B cell (primary cell): ENCODE results near the gene VEGFA. TPM values are rescaled to one million over a fixed set of nuclear protein-coding genes. Genes with fewer than 3 reads are reported as not detected.

ENCODE experiments used
- ATAC-seq: fragments of 200-7000 bp; cut with Tn5 transposase; one replicate; pipeline ENCODE4 v1.10.0; 2021; ENCODE audit warnings: low read depth, mild to moderate bottlenecking, moderate number of reproducible peaks, moderate library complexity
- CTCF ChIA-PET: fragments of 350-600 bp; sonication (Branson Sonifier 250); formaldehyde crosslinking; loops from one replicate; lab custom pipeline; 2021; ENCODE audit warnings: antibody characterized with exemption, inconsistent platforms; lab: Charles Lee
- POLR2A ChIA-PET: fragments of 350-600 bp; sonication (Branson Sonifier 250); formaldehyde crosslinking; loops from one replicate; lab custom pipeline; 2021; ENCODE audit warnings: antibody characterized with exemption; lab: Charles Lee
- DNase-seq: peaks from one replicate; pipeline ENCODE4 v3.0.0; 2013
- H2AFZ ChIP-seq: 2 replicates; pipeline ENCODE4 v1.6.1; 2012; ENCODE audit warnings: mild to moderate bottlenecking, low read depth, low read length; ENCODE audit not compliant: insufficient read depth, poor library complexity, severe bottlenecking
- H3K27ac ChIP-seq, 2 donors: 1 replicate in 1 of 2; 2 replicates in 1 of 2; pipeline ENCODE4 v1.5.1; 2012 to 2013; ENCODE audit warnings: low read length in 2 of 2, mild to moderate bottlenecking in 2 of 2, moderate library complexity in 1 of 2
- H3K27me3 ChIP-seq, 4 experiments: fragments of 200-600 bp in 1 of 4; sonication (generic) in 1 of 4; replicated peaks in 1 of 4; 1 replicate in 2 of 4; 2 replicates in 2 of 4; pipeline versions ENCODE4 v1.6.1 to v1.7.0; 2013 to 2016; ENCODE audit warnings: low read length in 3 of 4, mild to moderate bottlenecking in 2 of 4, mixed read lengths in 1 of 4, moderate library complexity in 1 of 4; ENCODE audit not compliant: insufficient read depth in 4 of 4, control insufficient read depth in 3 of 4; ENCODE audit errors: control extremely low read depth in 1 of 4
- H3K36me3 ChIP-seq, 2 experiments: replicated peaks in 1 of 2; 1 replicate in 1 of 2; 2 replicates in 1 of 2; pipeline versions ENCODE4 v1.6.1 to v1.7.1; 2013; ENCODE audit warnings: low read length in 1 of 2; ENCODE audit not compliant: insufficient read depth in 2 of 2, control insufficient read depth in 1 of 2; ENCODE audit errors: control extremely low read depth in 1 of 2, extremely low read depth in 1 of 2
- H3K4me1 ChIP-seq, 2 donors: fragments of 200-600 bp in 1 of 2; sonication (generic) in 1 of 2; 1 replicate in 1 of 2; 2 replicates in 1 of 2; pipeline versions ENCODE4 v1.5.1 to v1.6.1; 2013 to 2017; ENCODE audit warnings: low read length in 2 of 2; ENCODE audit not compliant: control insufficient read depth in 2 of 2, insufficient read depth in 2 of 2
- H3K4me2 ChIP-seq: replicated peaks from 2 replicates; pipeline ENCODE3; 2012; ENCODE audit warnings: mild to moderate bottlenecking, low read depth, low read length; ENCODE audit not compliant: poor library complexity, severe bottlenecking
- H3K4me3 ChIP-seq, 5 experiments: fragments of 200-600 bp in 1 of 5; sonication (generic) in 1 of 5; 1 replicate in 3 of 5; 2 replicates in 2 of 5; pipeline versions ENCODE4 v1.5.1 to v1.7.0; 2011 to 2016; ENCODE audit warnings: low read length in 4 of 5, mild to moderate bottlenecking in 4 of 5, low read depth in 2 of 5, control low read depth in 1 of 5, moderate library complexity in 1 of 5; ENCODE audit not compliant: insufficient read depth in 1 of 5; ENCODE audit errors: control extremely low read depth in 1 of 5, extremely low read depth in 1 of 5
- H3K79me2 ChIP-seq: fragments of 200-600 bp; sonication (generic); one replicate; pipeline ENCODE4 v1.6.0; 2016; ENCODE audit warnings: low read length; ENCODE audit not compliant: control insufficient read depth, insufficient read depth
- H3K9ac ChIP-seq: fragments of 200-600 bp; sonication (generic); 2 replicates; pipeline ENCODE4 v1.6.1; 2017; ENCODE audit warnings: mild to moderate bottlenecking, low read length, moderate library complexity
- H3K9me3 ChIP-seq, 3 donors: one replicate each; pipeline versions ENCODE4 v1.6.1 to v1.7.1; 2013; ENCODE audit warnings: low read length in 2 of 3; ENCODE audit not compliant: control insufficient read depth in 2 of 3, insufficient read depth in 1 of 3; ENCODE audit errors: control extremely low read depth in 1 of 3
- H4K20me1 ChIP-seq: 2 replicates; pipeline ENCODE4 v1.6.0; 2012; ENCODE audit warnings: mild to moderate bottlenecking, low read length; ENCODE audit not compliant: insufficient read depth, control insufficient read depth, poor library complexity, severe bottlenecking
- H3K27ac Mint-ChIP-seq: one replicate; pipeline ENCODE4 v1.8.0; 2021; ENCODE audit warnings: mixed read lengths
- H3K27me3 Mint-ChIP-seq: one replicate; pipeline ENCODE4 v1.8.0; 2021; ENCODE audit warnings: mixed read lengths
- H3K4me1 Mint-ChIP-seq: one replicate; pipeline ENCODE4 v1.8.0; 2021; ENCODE audit warnings: mixed read lengths
- H3K4me3 Mint-ChIP-seq: one replicate; pipeline ENCODE4 v1.8.0; 2021; ENCODE audit warnings: mixed read lengths
- H3K9me3 Mint-ChIP-seq: one replicate; pipeline ENCODE4 v1.8.0; 2022; ENCODE audit warnings: mixed read lengths; ENCODE audit not compliant: insufficient read depth
- EZH2 ChIP-seq: IDR thresholded peaks from 2 replicates; pipeline ENCODE4 v1.6.1; 2012; ENCODE audit warnings: borderline replicate concordance, low read depth, mild to moderate bottlenecking, moderate library complexity, low read length; ENCODE audit not compliant: insufficient read depth, poor library complexity, severe bottlenecking
- WGBS: methylation state at CpG from one replicate; pipeline ENCODE4 v1.1.5; 2013; ENCODE audit warnings: missing lambda C conversion rate; ENCODE audit not compliant: insufficient coverage; 5-methylcytosine and 5-hydroxymethylcytosine counted together
- intact Hi-C: fragments of 100-400 bp; cut with micrococcal nuclease; formaldehyde crosslinking; loops from one replicate; pipeline ENCODE4 v1.10.0; 2022
- polyA plus RNA-seq: library from polyadenylated mRNA; depleted of rRNA; stranded (reverse); fragments of >200 nt; gene quantifications from 2 replicates; pipeline ENCODE4 v1.2.3, GENCODE V29; 2012
- total RNA-seq, 2 donors: library from RNA; stranded (reverse); fragments of 120-200 nt in 1 of 2; gene quantifications; 1 replicate in 1 of 2; 2 replicates in 1 of 2; pipeline versions ENCODE4 v1.2.3 to v1.2.4, GENCODE V29; 2013 to 2022
- TF ChIP-seq, protein P1 (sequence below): fragments of 200-600 bp; IDR thresholded peaks from one replicate; pipeline ENCODE4 v1.8.0; 2022; ENCODE audit warnings: antibody characterized with exemption, mild to moderate bottlenecking

Gene VEGFA
- total and polyA plus RNA-seq, 2 donors (not counting 1 experiment from before 2014, with no cell fraction given), result 3.9 to 6.4 TPM

- Mint-ChIP-seq H3K4me3 (no peak overlapping the region), H3K4me1 (peaks cover 20% of the 10 kb centered on the region), H3K27me3 (peaks cover 4% of the 10 kb centered on the region), H3K9me3 (no peaks in the 10 kb centered on the region), H3K27ac (no peak overlapping the region)
- no peaks in the 10 kb centered on the region for H3K79me2 ChIP-seq
- 94% methylated on average over 11 of the region's 11 CpGs for WGBS
- H3K9me3 ChIP-seq, result no peaks in the 10 kb centered on the region
- no peak for DNase-seq
- no peak overlapping the region for H3K4me2 ChIP-seq
- ChIA-PET CTCF (no interaction called here), POLR2A (no interaction called here)
- no peak overlapping the region for H3K27ac ChIP-seq
- no peak overlapping the region for H3K9ac ChIP-seq
- H2AFZ ChIP-seq, result no peak overlapping the region
- H3K4me1 ChIP-seq, result peaks cover 11 to 13% of the 10 kb centered on the region in 2 donors
- no peaks in the 10 kb centered on the region for H3K36me3 ChIP-seq
- TF ChIP-seq, protein P1, sequence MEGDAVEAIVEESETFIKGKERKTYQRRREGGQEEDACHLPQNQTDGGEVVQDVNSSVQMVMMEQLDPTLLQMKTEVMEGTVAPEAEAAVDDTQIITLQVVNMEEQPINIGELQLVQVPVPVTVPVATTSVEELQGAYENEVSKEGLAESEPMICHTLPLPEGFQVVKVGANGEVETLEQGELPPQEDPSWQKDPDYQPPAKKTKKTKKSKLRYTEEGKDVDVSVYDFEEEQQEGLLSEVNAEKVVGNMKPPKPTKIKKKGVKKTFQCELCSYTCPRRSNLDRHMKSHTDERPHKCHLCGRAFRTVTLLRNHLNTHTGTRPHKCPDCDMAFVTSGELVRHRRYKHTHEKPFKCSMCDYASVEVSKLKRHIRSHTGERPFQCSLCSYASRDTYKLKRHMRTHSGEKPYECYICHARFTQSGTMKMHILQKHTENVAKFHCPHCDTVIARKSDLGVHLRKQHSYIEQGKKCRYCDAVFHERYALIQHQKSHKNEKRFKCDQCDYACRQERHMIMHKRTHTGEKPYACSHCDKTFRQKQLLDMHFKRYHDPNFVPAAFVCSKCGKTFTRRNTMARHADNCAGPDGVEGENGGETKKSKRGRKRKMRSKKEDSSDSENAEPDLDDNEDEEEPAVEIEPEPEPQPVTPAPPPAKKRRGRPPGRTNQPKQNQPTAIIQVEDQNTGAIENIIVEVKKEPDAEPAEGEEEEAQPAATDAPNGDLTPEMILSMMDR, result no peak
- TF ChIP-seq EZH2, result no peak
- intact Hi-C loops, result no loop called here
- H4K20me1 ChIP-seq, result no peaks in the 10 kb centered on the region
- no peak for ATAC-seq
- no peak overlapping the region for H3K4me3 ChIP-seq
- H3K27me3 ChIP-seq, result peaks cover 0 to 6% (median 1%) of the 10 kb centered on the region in 4 experiments
These were observed 27.9 kb downstream of the VEGFA start for GRCh38 chr6:43797919-43798318.

- no peak overlapping the region for H3K27ac ChIP-seq
- no peak overlapping the region for H3K9ac ChIP-seq
- no peaks in the 10 kb centered on the region for H4K20me1 ChIP-seq
- H3K4me3 ChIP-seq, result no peak overlapping the region
- intact Hi-C loops, result no loop called here
- H3K9me3 ChIP-seq, result no peaks in the 10 kb centered on the region
- H2AFZ ChIP-seq, result peak overlapping the region; percentile 68
- no peaks in the 10 kb centered on the region for H3K36me3 ChIP-seq
- peaks cover 0 to 4% (median 1%) of the 10 kb centered on the region in 4 experiments for H3K27me3 ChIP-seq
- peaks cover 4% of the 10 kb centered on the region for H3K27me3 Mint-ChIP-seq
- peak; percentile 31 for ATAC-seq
- ChIA-PET CTCF (no interaction called here), POLR2A (no interaction called here)
- TF ChIP-seq EZH2, result no peak
- TF ChIP-seq, protein P1, result no peak
- H3K4me2 ChIP-seq, result no peak overlapping the region
- H3K27ac Mint-ChIP-seq, result no peak overlapping the region
- H3K4me1 Mint-ChIP-seq, result peaks cover 20% of the 10 kb centered on the region
- no peaks in the 10 kb centered on the region for H3K79me2 ChIP-seq
- peaks cover 11 to 13% of the 10 kb centered on the region in 2 donors for H3K4me1 ChIP-seq
- no peak overlapping the region for H3K4me3 Mint-ChIP-seq
- no peak for DNase-seq
- H3K9me3 Mint-ChIP-seq, result no peaks in the 10 kb centered on the region
- 71% methylated on average over 10 of the region's 10 CpGs for WGBS
These were observed 28.9 kb downstream of the VEGFA start for GRCh38 chr6:43798688-43799444.
